HCT116 (cell line): ENCODE measurements around the gene HK3. TPM values are rescaled to one million over a fixed set of nuclear protein-coding genes. Genes with fewer than 3 reads are reported as not detected.

ENCODE experiments used
- ATAC-seq: fragments of 200-7000 bp; cut with Tn5 transposase; 2 replicates; pipeline ENCODE4 v1.9.1; 2020; ENCODE audit warnings: mild to moderate bottlenecking, moderate library complexity
- BruUV-seq: library from RNA; stranded (reverse); fragments of 400-500 nt; replicated peaks from 2 replicates; lab custom pipeline; 2021; lab: Mats Ljungman, UMichigan
- CTCF ChIA-PET: fragments of 300-600 bp; sonication (Branson Sonifier 250); formaldehyde crosslinking; loops from one replicate; lab custom pipeline; 2021; ENCODE audit warnings: antibody characterized with exemption; lab: Charles Lee
- POLR2A ChIA-PET: fragments of 300-600, 350-600 bp; sonication (Branson Sonifier 250); formaldehyde crosslinking; loops from one replicate; lab custom pipeline; 2021; ENCODE audit warnings: antibody characterized with exemption; lab: Charles Lee
- RAD21 ChIA-PET, 2 experiments: fragments of 300-600 bp; sonication (Branson Sonifier 250); formaldehyde crosslinking; loops; one replicate each; lab custom pipeline; 2023; ENCODE audit warnings: low total read pairs in 2 of 2; ENCODE audit not compliant: uncharacterized antibody in 2 of 2, unreplicated experiment in 2 of 2, low non-redundant PET in 1 of 2; lab: Charles Lee
- DNase-seq: peaks from one replicate; pipeline ENCODE4 v3.0.0-alpha.2; 2010; ENCODE audit warnings: low read depth, low spot score
- H2AFZ ChIP-seq: fragments of 200-600 bp; shearing (Covaris generic), sonication (generic); 2 replicates; pipeline ENCODE4 v1.6.1; 2017; ENCODE audit warnings: low read depth, mixed run types, mixed read lengths, antibody characterized with exemption, low read length; ENCODE audit not compliant: poor library complexity, severe bottlenecking
- H3K27ac ChIP-seq: 2 replicates; pipeline ENCODE4 v1.5.1; 2012; ENCODE audit warnings: low read depth, low read length
- H3K27me3 ChIP-seq: fragments of 200-600 bp; sonication (generic); 2 replicates; pipeline ENCODE4 v1.6.1; 2016; ENCODE audit warnings: mixed run types, low read length, mixed read lengths; ENCODE audit not compliant: insufficient read depth
- H3K36me3 ChIP-seq, 2 experiments: fragments of 200-500 bp in 1 of 2; fragments of 200-600 bp in 1 of 2; sonication (Bioruptor generic) in 1 of 2; sonication (generic) in 1 of 2; 2 replicates each; pipeline versions ENCODE4 v1.5.1 to v1.6.1; 2014 to 2016; ENCODE audit warnings: low read length in 2 of 2, inconsistent platforms in 1 of 2, mixed read lengths in 1 of 2, mixed run types in 1 of 2; ENCODE audit not compliant: insufficient read depth in 2 of 2, control insufficient read depth in 1 of 2
- H3K4me1 ChIP-seq, 2 experiments: fragments of 200-600 bp in 1 of 2; sonication (generic) in 1 of 2; 2 replicates each; pipeline versions ENCODE4 v1.5.1 to v1.6.1; 2012 to 2017; ENCODE audit warnings: low read length in 2 of 2, inconsistent platforms in 1 of 2, mild to moderate bottlenecking in 1 of 2, mixed read lengths in 1 of 2, mixed run types in 1 of 2, moderate library complexity in 1 of 2; ENCODE audit not compliant: insufficient read depth in 2 of 2, control insufficient read depth in 1 of 2
- H3K4me2 ChIP-seq: fragments of 200-600 bp; sonication (generic); 2 replicates; pipeline ENCODE4 v1.6.1; 2017; ENCODE audit warnings: mixed run types, low read length, mixed read lengths
- H3K4me3 ChIP-seq, 2 experiments: fragments of 200-600 bp in 1 of 2; sonication (generic) in 1 of 2; replicated peaks in 1 of 2; 2 replicates each; pipeline ENCODE4 v1.5.1; 2011 to 2016; ENCODE audit warnings: low read length in 2 of 2, control low read depth in 1 of 2, low read depth in 1 of 2, mild to moderate bottlenecking in 1 of 2, mixed read lengths in 1 of 2, mixed run types in 1 of 2
- H3K79me2 ChIP-seq: fragments of 200-600 bp; sonication (generic); 2 replicates; pipeline ENCODE4 v1.6.1; 2017; ENCODE audit warnings: mild to moderate bottlenecking, mixed run types, low read length, moderate library complexity, mixed read lengths; ENCODE audit not compliant: insufficient read depth
- H3K9ac ChIP-seq: fragments of 200-600 bp; sonication (generic); 2 replicates; pipeline ENCODE4 v1.6.1; 2016; ENCODE audit warnings: low read length, mixed read lengths
- H3K9me2 ChIP-seq: fragments of 200-600 bp; sonication (generic), shearing (Covaris generic); 2 replicates; pipeline ENCODE4 v1.6.1; 2017; ENCODE audit warnings: mixed run types, mild to moderate bottlenecking, moderate library complexity; ENCODE audit not compliant: insufficient read depth
- H3K9me3 ChIP-seq, 2 experiments: fragments of 200-500 bp in 1 of 2; fragments of 200-600 bp in 1 of 2; sonication (Bioruptor generic) in 1 of 2; sonication (generic) in 1 of 2; 2 replicates each; pipeline ENCODE4 v1.6.1; 2014 to 2017; ENCODE audit warnings: low read length in 2 of 2, mixed read lengths in 2 of 2, inconsistent platforms in 1 of 2, low read depth in 1 of 2, mild to moderate bottlenecking in 1 of 2, mixed run types in 1 of 2, moderate library complexity in 1 of 2; ENCODE audit not compliant: control insufficient read depth in 1 of 2, insufficient read depth in 1 of 2
- H4K20me1 ChIP-seq: fragments of 200-600 bp; sonication (generic), shearing (Covaris generic); 2 replicates; pipeline ENCODE4 v1.6.1; 2017; ENCODE audit warnings: mixed run types, mild to moderate bottlenecking, moderate library complexity; ENCODE audit not compliant: insufficient read depth
- ATF3 ChIP-seq: IDR thresholded peaks from 2 replicates; pipeline ENCODE4 v1.6.1; 2012
- CBX3 ChIP-seq: IDR thresholded peaks from 2 replicates; pipeline ENCODE4 v1.6.1; 2012; ENCODE audit warnings: low read depth
- CEBPB ChIP-seq: IDR thresholded peaks from 2 replicates; pipeline ENCODE4 v1.6.1; 2012; ENCODE audit warnings: low read depth
- EGR1 ChIP-seq: IDR thresholded peaks from 2 replicates; pipeline ENCODE4 v1.6.1; 2012; ENCODE audit warnings: low read depth
- ELF1 ChIP-seq: IDR thresholded peaks from 2 replicates; pipeline ENCODE4 v1.6.1; 2012; ENCODE audit warnings: low read depth, borderline replicate concordance
- JUND ChIP-seq: IDR thresholded peaks from 2 replicates; pipeline ENCODE4 v1.6.1; 2012
- MAX ChIP-seq: IDR thresholded peaks from 2 replicates; pipeline ENCODE4 v1.6.1; 2012
- POLR2AphosphoS5 ChIP-seq: IDR thresholded peaks from 2 replicates; pipeline ENCODE4 v1.6.1; 2011; ENCODE audit warnings: mild to moderate bottlenecking, low read depth, low read length, moderate library complexity
- RAD21 ChIP-seq: IDR thresholded peaks from 2 replicates; pipeline ENCODE4 v1.6.1; 2012; ENCODE audit warnings: low read depth, mild to moderate bottlenecking
- SIN3A ChIP-seq: IDR thresholded peaks from 2 replicates; pipeline ENCODE4 v1.6.1; 2012; ENCODE audit warnings: low read depth
- SRF ChIP-seq: IDR thresholded peaks from 2 replicates; pipeline ENCODE4 v1.6.1; 2012; ENCODE audit warnings: low read depth
- TCF7L2 ChIP-seq: IDR thresholded peaks from 2 replicates; pipeline ENCODE4 v1.7.0; 2011; ENCODE audit warnings: borderline replicate concordance, inconsistent platforms; ENCODE audit not compliant: insufficient read depth, insufficient read length; ENCODE audit errors: extremely low read depth
- YY1 ChIP-seq: IDR thresholded peaks from 2 replicates; pipeline ENCODE4 v1.6.1; 2011; ENCODE audit warnings: low read length, low read depth, moderate library complexity, mild to moderate bottlenecking; ENCODE audit not compliant: insufficient replicate concordance; ENCODE audit errors: extremely low read depth
- ZFX ChIP-seq: fragments of 450-650 bp; IDR thresholded peaks from 2 replicates; pipeline ENCODE4 v1.6.1; 2017
- ZNF274 ChIP-seq: fragments of 200-500 bp; sonication (Bioruptor generic); IDR thresholded peaks from 2 replicates; pipeline ENCODE4 v1.6.1; 2014; ENCODE audit warnings: mild to moderate bottlenecking, low read depth, low read length, inconsistent platforms
- intact Hi-C: fragments of 100-400 bp; cut with micrococcal nuclease; formaldehyde crosslinking; loops from 2 replicates; pipeline ENCODE4 v1.10.0; 2022
- total RNA-seq: library from RNA; stranded (reverse); gene quantifications from one replicate; pipeline ENCODE4 v1.2.1, GENCODE V29; 2021; ENCODE audit not compliant: unreplicated experiment

HK3 gene
- total RNA-seq, 1 experiment from 2014 or later: 0.30 TPM

- H3K36me3 ChIP-seq: no peaks in the 10 kb centered on the region
- no peaks in the 10 kb centered on the region for H3K27me3 ChIP-seq
- ChIA-PET POLR2A (no interaction called here), CTCF (interaction anchor here (1.0 kb wide), 1 partner anchor 226 kb away, joined by 3 read pairs; no protein-coding TSS in a partner anchor), RAD21 (no interaction called here)
- H3K4me3 ChIP-seq: no peak overlapping the region
- H3K9me2 ChIP-seq: no peaks in the 10 kb centered on the region
- no peak overlapping the region for H3K27ac ChIP-seq
- DNase-seq (no peak), ATAC-seq (no peak)
- no peak for TF ChIP-seq TCF7L2
- TF ChIP-seq POLR2AphosphoS5: no peak
- no peak for TF ChIP-seq YY1
- no peak for TF ChIP-seq EGR1
- TF ChIP-seq ATF3: no peak
- no peak for TF ChIP-seq RAD21
- no peak for TF ChIP-seq CBX3
- TF ChIP-seq SIN3A: no peak
- TF ChIP-seq ZNF274: no peak
- TF ChIP-seq CEBPB: no peak
- TF ChIP-seq JUND: no peak
- no peak for TF ChIP-seq ELF1
- TF ChIP-seq SRF: no peak
- TF ChIP-seq ZFX: no peak
- no peak for TF ChIP-seq MAX
- H3K9me3 ChIP-seq: no peaks in the 10 kb centered on the region
- no peaks in the 10 kb centered on the region for H4K20me1 ChIP-seq
- no peak overlapping the region for H3K4me2 ChIP-seq
- intact Hi-C loops: no loop called here
- no TSS peak for BruUV-seq
- H3K79me2 ChIP-seq: no peaks in the 10 kb centered on the region
- H2AFZ ChIP-seq: no peak overlapping the region
- no peaks in the 10 kb centered on the region for H3K4me1 ChIP-seq
- no peak overlapping the region for H3K9ac ChIP-seq
Measured at GRCh38 chr5:176886336-176887251, 12.6 kb downstream of the HK3 start.
